H9 (cell line): ENCODE measurements around the gene VPS13C. TPM values are rescaled to one million over a fixed set of nuclear protein-coding genes. Genes with fewer than 3 reads are reported as not detected.

ENCODE experiments used
- DNase-seq: peaks from one replicate; pipeline ENCODE4 v3.0.0-alpha.2; 2017
- H2AFZ ChIP-seq: one replicate; pipeline ENCODE4 v1.6.1; 2013; ENCODE audit warnings: mild to moderate bottlenecking, low read length, control low read depth, moderate library complexity
- H2AK5ac ChIP-seq: 2 replicates; pipeline ENCODE4 v1.6.1; 2013; ENCODE audit warnings: low read length, control low read depth, mixed read lengths; ENCODE audit not compliant: insufficient read length
- H2BK120ac ChIP-seq: one replicate; pipeline ENCODE4 v1.6.1; 2013; ENCODE audit warnings: low read depth, mild to moderate bottlenecking, low read length, control low read depth, inconsistent platforms; ENCODE audit not compliant: poor library complexity, severe bottlenecking
- H2BK12ac ChIP-seq: 2 replicates; pipeline ENCODE4 v1.6.1; 2013; ENCODE audit warnings: low read length, control low read depth, mixed read lengths, low read depth; ENCODE audit not compliant: insufficient read length
- H2BK15ac ChIP-seq: 2 replicates; pipeline ENCODE4 v1.6.1; 2013; ENCODE audit warnings: low read depth, low read length, control low read depth
- H2BK20ac ChIP-seq: one replicate; pipeline ENCODE4 v1.6.1; 2013; ENCODE audit warnings: low read depth, mild to moderate bottlenecking, low read length, control low read depth, inconsistent platforms; ENCODE audit not compliant: poor library complexity, severe bottlenecking
- H2BK5ac ChIP-seq: 2 replicates; pipeline ENCODE4 v1.6.1; 2013; ENCODE audit warnings: low read length, control low read depth, mixed read lengths; ENCODE audit not compliant: insufficient read length
- H3K14ac ChIP-seq: 2 replicates; pipeline ENCODE4 v1.6.1; 2013; ENCODE audit warnings: low read length, control low read depth; ENCODE audit not compliant: insufficient read depth
- H3K18ac ChIP-seq: 2 replicates; pipeline ENCODE4 v1.6.1; 2013; ENCODE audit warnings: low read depth, mild to moderate bottlenecking, mixed read lengths, low read length, control low read depth; ENCODE audit not compliant: insufficient read length
- H3K23ac ChIP-seq: 2 replicates; pipeline ENCODE4 v1.6.1; 2013; ENCODE audit warnings: low read length, control low read depth, mixed read lengths, low read depth; ENCODE audit not compliant: insufficient read length
- H3K23me2 ChIP-seq: 2 replicates; pipeline ENCODE4 v1.6.1; 2013; ENCODE audit warnings: low read depth, mild to moderate bottlenecking, mixed read lengths, low read length, control low read depth; ENCODE audit not compliant: insufficient read length, poor library complexity, severe bottlenecking
- H3K27ac ChIP-seq: 2 replicates; pipeline ENCODE4 v1.5.1; 2013; ENCODE audit warnings: low read length, control low read depth, mixed read lengths, low read depth; ENCODE audit not compliant: insufficient read length
- H3K27me3 ChIP-seq: 2 replicates; pipeline ENCODE4 v1.6.1; 2013; ENCODE audit warnings: low read length, control low read depth, inconsistent platforms; ENCODE audit not compliant: insufficient read depth
- H3K4ac ChIP-seq: 2 replicates; pipeline ENCODE4 v1.6.1; 2013; ENCODE audit warnings: low read depth, mild to moderate bottlenecking, control low read depth, inconsistent platforms, low read length, moderate library complexity
- H3K4me1 ChIP-seq: 2 replicates; pipeline ENCODE4 v1.6.1; 2013; ENCODE audit warnings: low read length, control low read depth, inconsistent platforms; ENCODE audit not compliant: insufficient read depth
- H3K4me2 ChIP-seq: 2 replicates; pipeline ENCODE4 v1.6.1; 2013; ENCODE audit warnings: low read length, control low read depth, mixed read lengths; ENCODE audit not compliant: insufficient read length, insufficient read depth
- H3K56ac ChIP-seq: 2 replicates; pipeline ENCODE4 v1.6.1; 2013; ENCODE audit warnings: low read depth, mild to moderate bottlenecking, mixed read lengths, low read length, control low read depth; ENCODE audit not compliant: insufficient read length
- H3K79me1 ChIP-seq: 2 replicates; pipeline ENCODE4 v1.6.1; 2013; ENCODE audit warnings: low read depth, mild to moderate bottlenecking, moderate library complexity, low read length, control low read depth, inconsistent platforms; ENCODE audit not compliant: insufficient read depth, poor library complexity, severe bottlenecking
- H3K79me2 ChIP-seq: 2 replicates; pipeline ENCODE4 v1.6.1; 2013; ENCODE audit warnings: low read length, control low read depth, inconsistent platforms; ENCODE audit not compliant: insufficient read depth
- H3K9ac ChIP-seq: 2 replicates; pipeline ENCODE4 v1.6.1; 2013; ENCODE audit warnings: low read length, control low read depth, mixed read lengths; ENCODE audit not compliant: insufficient read length; ENCODE audit errors: extremely low read depth
- H3K9me3 ChIP-seq: one replicate; pipeline ENCODE4 v1.6.1; 2013; ENCODE audit warnings: low read depth, low read length, inconsistent platforms; ENCODE audit not compliant: control insufficient read depth
- H3T11ph ChIP-seq: one replicate; pipeline ENCODE4 v1.6.1; 2013; ENCODE audit warnings: mild to moderate bottlenecking, low read length, control low read depth, inconsistent platforms
- H4K20me1 ChIP-seq: one replicate; pipeline ENCODE4 v1.6.1; 2013; ENCODE audit not compliant: control insufficient read depth, insufficient read length, insufficient read depth
- H4K5ac ChIP-seq: 2 replicates; pipeline ENCODE4 v1.6.1; 2013; ENCODE audit warnings: low read depth, mild to moderate bottlenecking, mixed read lengths, low read length, control low read depth; ENCODE audit not compliant: insufficient read length
- H4K8ac ChIP-seq: replicated peaks from 2 replicates; pipeline ENCODE4 v1.6.1; 2013; ENCODE audit warnings: low read length, control low read depth, mixed read lengths, low read depth; ENCODE audit not compliant: insufficient read length
- H4K91ac ChIP-seq: 2 replicates; pipeline ENCODE4 v1.6.1; 2013; ENCODE audit warnings: low read depth, mild to moderate bottlenecking, moderate library complexity, mixed read lengths, low read length, control low read depth; ENCODE audit not compliant: insufficient read length
- H3K27ac Mint-ChIP-seq, 3 experiments: 2 replicates in 2 of 3; 3 replicates in 1 of 3; pipeline ENCODE4 v1.8.0; 2020 to 2021; ENCODE audit warnings: mixed read lengths in 3 of 3, mild to moderate bottlenecking in 1 of 3, moderate library complexity in 1 of 3
- H3K27me3 Mint-ChIP-seq: 2 replicates; pipeline ENCODE4 v1.8.0; 2021; ENCODE audit warnings: low read depth, mild to moderate bottlenecking, moderate library complexity, mixed read lengths
- H3K36me3 Mint-ChIP-seq, 3 experiments: 2 replicates in 2 of 3; 3 replicates in 1 of 3; pipeline ENCODE4 v1.8.0; 2020 to 2021; ENCODE audit warnings: low read depth in 3 of 3, mixed read lengths in 3 of 3; ENCODE audit not compliant: insufficient read depth in 1 of 3
- H3K4me1 Mint-ChIP-seq, 2 experiments: 2 replicates each; pipeline ENCODE4 v1.8.0; 2020; ENCODE audit warnings: mixed read lengths in 2 of 2
- H3K4me3 Mint-ChIP-seq, 2 experiments: 2 replicates in 1 of 2; 3 replicates in 1 of 2; pipeline ENCODE4 v1.8.0; 2020 to 2021; ENCODE audit warnings: mild to moderate bottlenecking in 2 of 2, mixed read lengths in 2 of 2, moderate library complexity in 1 of 2
- H3K9me3 Mint-ChIP-seq, 2 experiments: 2 replicates in 1 of 2; 3 replicates in 1 of 2; pipeline ENCODE4 v1.8.0; 2020; ENCODE audit warnings: mild to moderate bottlenecking in 2 of 2, mixed read lengths in 2 of 2, moderate library complexity in 1 of 2
- WGBS: extraction: QIAGEN DNeasy Blood & Tissue Kit; methylation state at CpG from one replicate; pipeline ENCODE4 v1.1.7; 2013; ENCODE audit warnings: missing lambda C conversion rate, low lambda C conversion rate, mixed read lengths; ENCODE audit not compliant: insufficient read length; ENCODE audit errors: extremely low coverage; 5-methylcytosine and 5-hydroxymethylcytosine counted together
- total RNA-seq: library from RNA; stranded (reverse); gene quantifications from 2 replicates; pipeline ENCODE4 v1.2.1, GENCODE V29; 2021
- TF ChIP-seq, protein P1 (sequence below): fragments of 200-600 bp; sonication (generic); conservative IDR thresholded peaks from 3 replicates; pipeline ENCODE4 v1.8.0; 2021; ENCODE audit warnings: antibody characterized with exemption, mild to moderate bottlenecking

VPS13C gene
- total RNA-seq, 1 experiment from 2014 or later = 14.2 TPM

DNA sequence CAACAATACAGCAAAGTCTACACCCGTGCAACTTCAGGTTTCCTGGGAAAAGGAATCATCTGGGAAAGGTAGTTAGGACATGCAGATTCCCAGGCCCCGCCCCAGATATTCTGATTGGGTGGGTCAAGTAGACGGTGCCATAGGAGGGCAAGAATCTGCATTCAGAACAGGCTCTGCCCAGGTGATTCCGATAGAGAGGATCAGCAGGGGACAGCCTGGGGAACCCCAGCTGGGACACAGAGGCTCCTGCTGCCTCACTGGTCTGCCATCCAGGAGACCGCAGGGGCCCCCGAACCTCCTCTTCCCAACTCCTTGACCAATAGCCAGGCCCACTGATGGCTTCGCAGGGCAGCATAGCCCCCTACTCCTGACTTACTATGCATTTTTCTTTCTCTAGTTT, 243.4 kb downstream of the VPS13C start:
- Histone ChIP-seq H3K79me2 (no peaks in the 10 kb centered on the region), H4K8ac (no peak overlapping the region), H3K4me2 (no peak overlapping the region), H2BK120ac (no peak overlapping the region), H3K27me3 (no peaks in the 10 kb centered on the region), H2BK15ac (no peak overlapping the region), H3K23me2 (no peaks in the 10 kb centered on the region), H2AFZ (no peak overlapping the region), H3K9ac (no peak overlapping the region), H3K79me1 (no peaks in the 10 kb centered on the region), H3K18ac (no peak overlapping the region), H4K5ac (no peak overlapping the region), H3K4ac (no peak overlapping the region), H3K4me1 (no peaks in the 10 kb centered on the region; the same call in 1 of the 2 replicates), H3K14ac (no peak overlapping the region), H4K91ac (no peak overlapping the region), H4K20me1 (no peaks in the 10 kb centered on the region), H3T11ph (no peak overlapping the region), H2AK5ac (no peak overlapping the region), H3K9me3 (no peaks in the 10 kb centered on the region), H3K56ac (no peak overlapping the region), H2BK12ac (no peak overlapping the region), H2BK20ac (no peak overlapping the region), H2BK5ac (no peak overlapping the region), H3K23ac (no peak overlapping the region), H3K27ac (no peak overlapping the region)
- Mint-ChIP-seq H3K9me3 (no peaks in the 10 kb centered on the region), H3K27me3 (peaks cover 3% of the 10 kb centered on the region; the same call in 1 of the 2 replicates), H3K36me3 (no peaks in the 10 kb centered on the region), H3K27ac (no peak overlapping the region), H3K4me3 (no peak overlapping the region), H3K4me1 (peaks cover 11 to 17% of the 10 kb centered on the region in 2 experiments)
- no peak for DNase-seq
- TF ChIP-seq, protein P1, sequence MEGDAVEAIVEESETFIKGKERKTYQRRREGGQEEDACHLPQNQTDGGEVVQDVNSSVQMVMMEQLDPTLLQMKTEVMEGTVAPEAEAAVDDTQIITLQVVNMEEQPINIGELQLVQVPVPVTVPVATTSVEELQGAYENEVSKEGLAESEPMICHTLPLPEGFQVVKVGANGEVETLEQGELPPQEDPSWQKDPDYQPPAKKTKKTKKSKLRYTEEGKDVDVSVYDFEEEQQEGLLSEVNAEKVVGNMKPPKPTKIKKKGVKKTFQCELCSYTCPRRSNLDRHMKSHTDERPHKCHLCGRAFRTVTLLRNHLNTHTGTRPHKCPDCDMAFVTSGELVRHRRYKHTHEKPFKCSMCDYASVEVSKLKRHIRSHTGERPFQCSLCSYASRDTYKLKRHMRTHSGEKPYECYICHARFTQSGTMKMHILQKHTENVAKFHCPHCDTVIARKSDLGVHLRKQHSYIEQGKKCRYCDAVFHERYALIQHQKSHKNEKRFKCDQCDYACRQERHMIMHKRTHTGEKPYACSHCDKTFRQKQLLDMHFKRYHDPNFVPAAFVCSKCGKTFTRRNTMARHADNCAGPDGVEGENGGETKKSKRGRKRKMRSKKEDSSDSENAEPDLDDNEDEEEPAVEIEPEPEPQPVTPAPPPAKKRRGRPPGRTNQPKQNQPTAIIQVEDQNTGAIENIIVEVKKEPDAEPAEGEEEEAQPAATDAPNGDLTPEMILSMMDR = no peak
- WGBS = no CpG with 5 or more reads among the region's 7 CpGs
